ENCODE results near the gene C1orf116.

The C1orf116 gene

GRCh38 chr1:207060596-207060995, 28.0 kb upstream of the C1orf116 start:
- H3K27ac ChIP-seq = no peak overlapping the region
- no peak for TF ChIP-seq CTCF (IDR thresholded peaks at IDR 0.05)
- TF ChIP-seq ZFX (IDR thresholded peaks at IDR 0.05; ENCODE audit: borderline replicate concordance) = no peak

GRCh38 chr1:207059881-207060280, 27.3 kb upstream of the C1orf116 start:
- TF ChIP-seq ZFX (IDR thresholded peaks at IDR 0.05; ENCODE audit: borderline replicate concordance) = no peak
- TF ChIP-seq CTCF (IDR thresholded peaks at IDR 0.05) = no peak
- H3K27ac ChIP-seq = no peak overlapping the region

GRCh38 chr1:207058878-207059867, 26.6 kb upstream of the C1orf116 start:
- no peak overlapping the region for H3K27ac ChIP-seq
- no peak; the same call in 1 of the 2 replicates for TF ChIP-seq CTCF (IDR thresholded peaks at IDR 0.05)
- TF ChIP-seq ZFX (IDR thresholded peaks at IDR 0.05; ENCODE audit: borderline replicate concordance) = no peak

GRCh38 chr1:207058252-207058651, 25.7 kb upstream of the C1orf116 start:
- H3K27ac ChIP-seq = no peak overlapping the region
- TF ChIP-seq CTCF (IDR thresholded peaks at IDR 0.05) (no peak), ZFX (IDR thresholded peaks at IDR 0.05; ENCODE audit: borderline replicate concordance) (no peak)

GRCh38 chr1:207056673-207057072, 24.1 kb upstream of the C1orf116 start:
- H3K27ac ChIP-seq = no peak overlapping the region
- no peak for TF ChIP-seq ZFX (IDR thresholded peaks at IDR 0.05; ENCODE audit: borderline replicate concordance)
- TF ChIP-seq CTCF (IDR thresholded peaks at IDR 0.05) = no peak

GRCh38 chr1:207055386-207056001, 22.9 kb upstream of the C1orf116 start:
- H3K27ac ChIP-seq = no peak overlapping the region
- TF ChIP-seq ZFX (IDR thresholded peaks at IDR 0.05; ENCODE audit: borderline replicate concordance) (no peak), CTCF (IDR thresholded peaks at IDR 0.05) (no peak)

GRCh38 chr1:207054491-207054890, 21.9 kb upstream of the C1orf116 start:
- TF ChIP-seq ZFX (IDR thresholded peaks at IDR 0.05; ENCODE audit: borderline replicate concordance) (no peak), CTCF (IDR thresholded peaks at IDR 0.05) (no peak)
- no peak overlapping the region for H3K27ac ChIP-seq
